ENCODE measurements around the gene CASP3. TPM values are rescaled to one million over a fixed set of nuclear protein-coding genes. Genes with fewer than 3 reads are reported as not detected.

CASP3 gene
- total RNA-seq, 1 experiment from 2014 or later, result 11.4 TPM

DNA sequence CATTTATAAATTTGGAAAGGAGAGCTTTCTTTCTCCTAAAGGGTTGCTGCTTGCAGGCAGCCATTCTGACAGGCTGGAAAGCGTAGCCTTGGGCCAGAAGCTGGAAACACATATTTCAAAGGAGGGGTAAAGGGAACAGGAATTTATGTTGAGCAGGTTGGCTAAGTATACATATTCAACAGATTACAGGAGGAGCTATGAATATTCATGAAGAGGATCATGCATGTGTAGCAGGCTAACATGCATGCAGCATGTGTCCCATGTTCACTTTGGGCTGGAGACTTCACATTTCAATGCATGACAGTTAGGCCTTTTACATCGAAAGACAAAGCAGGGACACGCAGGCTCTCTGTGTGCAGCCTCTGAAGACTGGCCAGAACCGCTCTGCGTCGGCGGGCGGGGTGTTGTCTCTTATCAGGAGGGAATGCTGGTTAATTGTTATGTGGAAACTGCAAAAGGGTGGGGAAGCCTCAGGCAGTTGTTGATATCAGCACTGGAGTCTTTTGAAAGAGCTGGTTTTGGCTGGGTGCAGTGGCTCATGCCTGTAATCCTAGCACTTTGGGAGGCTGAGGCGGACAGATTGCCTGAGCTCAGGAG is 31.5 kb downstream of the CASP3 start (continued):
- TF ChIP-seq, protein P1, sequence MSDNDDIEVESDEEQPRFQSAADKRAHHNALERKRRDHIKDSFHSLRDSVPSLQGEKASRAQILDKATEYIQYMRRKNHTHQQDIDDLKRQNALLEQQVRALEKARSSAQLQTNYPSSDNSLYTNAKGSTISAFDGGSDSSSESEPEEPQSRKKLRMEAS (IDR thresholded peaks at IDR 0.05), result no peak

DNA sequence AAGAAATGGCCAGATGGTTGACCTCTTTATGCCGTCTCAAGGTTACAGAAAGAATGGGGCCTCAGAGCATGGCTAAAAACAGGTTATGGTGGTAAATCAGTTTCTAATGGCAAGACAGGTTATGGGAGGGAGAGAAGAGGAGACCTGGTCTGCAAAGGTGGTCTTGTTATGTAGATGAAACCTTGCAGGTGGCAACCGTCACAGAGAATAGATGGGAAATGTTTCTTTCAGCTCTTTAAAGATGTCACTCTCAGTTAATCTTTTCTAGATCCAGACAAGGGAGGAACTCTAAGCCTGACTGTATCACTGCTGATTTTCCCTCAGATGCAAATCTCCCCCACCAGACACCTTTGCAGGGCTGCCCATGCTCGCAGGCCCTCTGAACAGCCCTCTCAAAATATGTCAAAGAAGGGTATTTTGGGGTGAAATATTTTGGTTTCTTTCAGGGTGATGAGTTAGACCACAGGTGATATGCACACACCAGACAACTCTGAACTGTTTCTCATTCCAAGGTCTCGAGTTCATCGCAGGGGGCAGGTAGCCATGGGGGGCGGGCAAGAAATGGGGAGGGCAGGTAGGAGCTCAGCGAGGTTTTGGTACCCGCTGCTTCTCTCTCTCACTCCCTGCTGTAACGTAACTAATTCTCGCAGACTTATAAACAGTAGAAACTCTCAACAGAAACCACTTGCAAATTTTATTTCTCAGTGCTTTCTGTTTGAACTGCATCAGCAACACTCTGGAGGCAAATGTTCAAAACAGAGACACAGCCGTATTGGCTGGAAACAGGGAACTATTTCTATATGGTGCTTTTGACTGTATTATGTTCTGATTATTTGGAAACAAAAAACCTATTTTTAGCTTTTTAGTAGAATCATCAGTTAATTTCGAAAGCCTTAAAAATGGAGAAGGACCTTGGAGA is 32.4 kb downstream of the CASP3 start:
- ChIA-PET POLR2A (no interaction called here), CTCF (no interaction called here), RAD21 (ENCODE audit: low non-redundant PET in 1 of 2, low total read pairs in 2 of 2, uncharacterized antibody in 2 of 2, unreplicated experiment in 2 of 2) (no interaction called here)
- no peaks in the 10 kb centered on the region for H3K9me2 ChIP-seq (ENCODE audit: insufficient read depth)
- DNase-seq (ENCODE audit: low read depth, low spot score), result no peak
- H3K27me3 ChIP-seq (ENCODE audit: insufficient read depth, low read length), result no peaks in the 10 kb centered on the region
- no peaks in the 10 kb centered on the region for H3K36me3 ChIP-seq (ENCODE audit: control insufficient read depth in 1 of 2, insufficient read depth in 2 of 2, low read length in 2 of 2)
- no TSS peak for BruUV-seq (replicated peaks)
- no peaks in the 10 kb centered on the region for H3K4me1 ChIP-seq (ENCODE audit: control insufficient read depth in 1 of 2, insufficient read depth in 2 of 2, low read length in 2 of 2)
- TF ChIP-seq, protein P2, sequence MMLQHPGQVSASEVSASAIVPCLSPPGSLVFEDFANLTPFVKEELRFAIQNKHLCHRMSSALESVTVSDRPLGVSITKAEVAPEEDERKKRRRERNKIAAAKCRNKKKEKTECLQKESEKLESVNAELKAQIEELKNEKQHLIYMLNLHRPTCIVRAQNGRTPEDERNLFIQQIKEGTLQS (IDR thresholded peaks at IDR 0.05), result no peak
- no peak for TF ChIP-seq ZFX (IDR thresholded peaks at IDR 0.05)
- no peak for TF ChIP-seq EZH2 (IDR thresholded peaks at IDR 0.05)
- no peak for TF ChIP-seq SIN3A (IDR thresholded peaks at IDR 0.05; ENCODE audit: low read depth)
- no peak for TF ChIP-seq TCF7L2 (IDR thresholded peaks at IDR 0.05; ENCODE audit: borderline replicate concordance, extremely low read depth, insufficient read depth, insufficient read length)
- TF ChIP-seq RAD21 (IDR thresholded peaks at IDR 0.05; ENCODE audit: low read depth), result no peak
- no peak for TF ChIP-seq POLR2A (IDR thresholded peaks at IDR 0.05; ENCODE audit: borderline replicate concordance, extremely low read depth, insufficient read depth, insufficient read length)
- TF ChIP-seq SRF (IDR thresholded peaks at IDR 0.05; ENCODE audit: low read depth), result no peak
- no peak for TF ChIP-seq EZH2phosphoT487 (IDR thresholded peaks at IDR 0.05; ENCODE audit: borderline replicate concordance)
- TF ChIP-seq JUND (IDR thresholded peaks at IDR 0.05), result no peak
- TF ChIP-seq ZNF274 (IDR thresholded peaks at IDR 0.05; ENCODE audit: low read depth, low read length), result no peak
- TF ChIP-seq ELF1 (IDR thresholded peaks at IDR 0.05; ENCODE audit: borderline replicate concordance, low read depth), result no peak
- TF ChIP-seq CBX3 (IDR thresholded peaks at IDR 0.05; ENCODE audit: low read depth), result no peak
- TF ChIP-seq, protein P3, sequence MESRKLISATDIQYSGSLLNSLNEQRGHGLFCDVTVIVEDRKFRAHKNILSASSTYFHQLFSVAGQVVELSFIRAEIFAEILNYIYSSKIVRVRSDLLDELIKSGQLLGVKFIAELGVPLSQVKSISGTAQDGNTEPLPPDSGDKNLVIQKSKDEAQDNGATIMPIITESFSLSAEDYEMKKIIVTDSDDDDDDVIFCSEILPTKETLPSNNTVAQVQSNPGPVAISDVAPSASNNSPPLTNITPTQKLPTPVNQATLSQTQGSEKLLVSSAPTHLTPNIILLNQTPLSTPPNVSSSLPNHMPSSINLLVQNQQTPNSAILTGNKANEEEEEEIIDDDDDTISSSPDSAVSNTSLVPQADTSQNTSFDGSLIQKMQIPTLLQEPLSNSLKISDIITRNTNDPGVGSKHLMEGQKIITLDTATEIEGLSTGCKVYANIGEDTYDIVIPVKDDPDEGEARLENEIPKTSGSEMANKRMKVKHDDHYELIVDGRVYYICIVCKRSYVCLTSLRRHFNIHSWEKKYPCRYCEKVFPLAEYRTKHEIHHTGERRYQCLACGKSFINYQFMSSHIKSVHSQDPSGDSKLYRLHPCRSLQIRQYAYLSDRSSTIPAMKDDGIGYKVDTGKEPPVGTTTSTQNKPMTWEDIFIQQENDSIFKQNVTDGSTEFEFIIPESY (IDR thresholded peaks at IDR 0.05; ENCODE audit: extremely low read depth, insufficient replicate concordance, low read length), result no peak
- TF ChIP-seq, protein P4, sequence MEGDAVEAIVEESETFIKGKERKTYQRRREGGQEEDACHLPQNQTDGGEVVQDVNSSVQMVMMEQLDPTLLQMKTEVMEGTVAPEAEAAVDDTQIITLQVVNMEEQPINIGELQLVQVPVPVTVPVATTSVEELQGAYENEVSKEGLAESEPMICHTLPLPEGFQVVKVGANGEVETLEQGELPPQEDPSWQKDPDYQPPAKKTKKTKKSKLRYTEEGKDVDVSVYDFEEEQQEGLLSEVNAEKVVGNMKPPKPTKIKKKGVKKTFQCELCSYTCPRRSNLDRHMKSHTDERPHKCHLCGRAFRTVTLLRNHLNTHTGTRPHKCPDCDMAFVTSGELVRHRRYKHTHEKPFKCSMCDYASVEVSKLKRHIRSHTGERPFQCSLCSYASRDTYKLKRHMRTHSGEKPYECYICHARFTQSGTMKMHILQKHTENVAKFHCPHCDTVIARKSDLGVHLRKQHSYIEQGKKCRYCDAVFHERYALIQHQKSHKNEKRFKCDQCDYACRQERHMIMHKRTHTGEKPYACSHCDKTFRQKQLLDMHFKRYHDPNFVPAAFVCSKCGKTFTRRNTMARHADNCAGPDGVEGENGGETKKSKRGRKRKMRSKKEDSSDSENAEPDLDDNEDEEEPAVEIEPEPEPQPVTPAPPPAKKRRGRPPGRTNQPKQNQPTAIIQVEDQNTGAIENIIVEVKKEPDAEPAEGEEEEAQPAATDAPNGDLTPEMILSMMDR (IDR thresholded peaks at IDR 0.05 in 2 of 3, conservative IDR thresholded peaks at IDR 0.05 in 1 of 3; ENCODE audit: borderline replicate concordance in 1 of 3, insufficient read depth in 1 of 3, low read depth in 2 of 3, low read length in 2 of 3), result no peak
- TF ChIP-seq SP1 (IDR thresholded peaks at IDR 0.05; ENCODE audit: low read depth), result no peak
- no peak for TF ChIP-seq CEBPB (IDR thresholded peaks at IDR 0.05; ENCODE audit: low read depth)
- no peak for TF ChIP-seq YY1 (IDR thresholded peaks at IDR 0.05; ENCODE audit: extremely low read depth, insufficient replicate concordance, low read depth, low read length)
- no peaks in the 10 kb centered on the region for H3K79me2 ChIP-seq (ENCODE audit: insufficient read depth, low read length)
- H3K4me3 ChIP-seq (replicated peaks in 1 of 2; ENCODE audit: low read depth in 1 of 2, low read length in 2 of 2), result no peak overlapping the region
- H3K4me2 ChIP-seq (ENCODE audit: low read length), result no peak overlapping the region
- H4K20me1 ChIP-seq (ENCODE audit: insufficient read depth), result no peaks in the 10 kb centered on the region
- H3K9ac ChIP-seq (ENCODE audit: low read length), result no peak overlapping the region
- intact Hi-C loops (cut with micrococcal nuclease), result no loop called here
- H2AFZ ChIP-seq (ENCODE audit: low read depth, low read length, poor library complexity, severe bottlenecking), result no peak overlapping the region
- ATAC-seq, result no peak
- no peak overlapping the region for H3K27ac ChIP-seq (ENCODE audit: low read depth, low read length)
- no peaks in the 10 kb centered on the region for H3K9me3 ChIP-seq (ENCODE audit: control insufficient read depth in 1 of 2, insufficient read depth in 1 of 2, low read depth in 1 of 2, low read length in 2 of 2)

Measured in HCT116 (cell line).